K562 (cell line): ENCODE measurements around the gene FBXO46. TPM values are rescaled to one million over a fixed set of nuclear protein-coding genes. Genes with fewer than 3 reads are reported as not detected.

Experiments used
- ATAC-seq: fragments of 200-7000 bp; cut with Tn5 transposase; 3 replicates; pipeline ENCODE4 v1.9.1; 2020; ENCODE audit warnings: moderate library complexity
- BruUV-seq: library from RNA; stranded (reverse); fragments of 400-500 nt; replicated peaks from 2 replicates; lab custom pipeline; 2021; lab: Mats Ljungman, UMichigan
- CTCF ChIA-PET: fragments of 300-600 bp; formaldehyde crosslinking; extraction: SDS; loops from one replicate; lab custom pipeline; 2021; ENCODE audit warnings: low intra/inter-chr PET ratio; lab: Yijun Ruan, JAX
- POLR2A ChIA-PET: fragments of 300-600, 350-650 bp; sonication (Branson Sonifier 250); formaldehyde crosslinking; extraction: SDS; loops from one replicate; lab custom pipeline; 2021; ENCODE audit warnings: antibody characterized with exemption, inconsistent platforms; lab: Yijun Ruan, JAX
- DNase-seq, 4 experiments: peaks; one replicate each; pipeline versions ENCODE4 v3.0.0 to v3.0.0-alpha.2; 2011 to 2018; ENCODE audit warnings: low spot score in 3 of 4, mixed read lengths in 3 of 4; ENCODE audit errors: extremely low read depth in 1 of 4
- FAIRE-seq: peaks from 2 replicates; lab custom pipeline; 2011; peaks lifted over from hg19 to GRCh38; lab: Jason Lieb, UNC
- H2AFZ ChIP-seq: 2 replicates; pipeline ENCODE4 v1.6.0; 2011; ENCODE audit warnings: low read depth, low read length, control low read depth, inconsistent platforms
- H3K27ac ChIP-seq: fragments of 200-600 bp; 3 replicates; pipeline ENCODE4 v1.8.0; 2011; ENCODE audit warnings: low read depth, mild to moderate bottlenecking, control low read depth, inconsistent platforms, low read length, moderate library complexity, mixed read lengths; ENCODE audit errors: extremely low read depth
- H3K27me3 ChIP-seq, 2 experiments: fragments of 300-600 bp in 1 of 2; 2 replicates in 1 of 2; 3 replicates in 1 of 2; pipeline versions ENCODE4 v1.6.0 to v1.8.0; 2011; ENCODE audit warnings: inconsistent platforms in 2 of 2, low read length in 2 of 2, mild to moderate bottlenecking in 1 of 2, mixed read lengths in 1 of 2, moderate library complexity in 1 of 2; ENCODE audit not compliant: control insufficient read depth in 2 of 2, insufficient read depth in 2 of 2
- H3K36me3 ChIP-seq: fragments of 300-600 bp; 3 replicates; pipeline ENCODE4 v1.8.0; 2011; ENCODE audit warnings: mild to moderate bottlenecking, low read length, inconsistent platforms; ENCODE audit not compliant: control insufficient read depth, insufficient read depth
- H3K4me1 ChIP-seq, 2 experiments: fragments of 200-600 bp in 1 of 2; replicated peaks in 1 of 2; 2 replicates in 1 of 2; 3 replicates in 1 of 2; pipeline versions ENCODE4 v1.5.1 to v1.8.0; 2011; ENCODE audit warnings: inconsistent platforms in 2 of 2, low read length in 2 of 2, mild to moderate bottlenecking in 1 of 2, mixed read lengths in 1 of 2, moderate library complexity in 1 of 2; ENCODE audit not compliant: control insufficient read depth in 2 of 2, insufficient read depth in 2 of 2
- H3K4me2 ChIP-seq: 2 replicates; pipeline ENCODE4 v1.6.1; 2011; ENCODE audit warnings: low read length, control low read depth, inconsistent platforms, mixed read lengths; ENCODE audit not compliant: insufficient read depth
- H3K4me3 ChIP-seq: fragments of 200-600 bp; sonication (generic), shearing (Covaris generic); 2 replicates; pipeline ENCODE4 v1.5.1; 2016; ENCODE audit warnings: control low read depth, inconsistent platforms
- H3K79me2 ChIP-seq: fragments of 200-600 bp; 3 replicates; pipeline ENCODE4 v1.8.0; 2011; ENCODE audit warnings: low read length, inconsistent platforms; ENCODE audit not compliant: control insufficient read depth, insufficient read depth
- H3K9ac ChIP-seq, 2 experiments: 2 replicates each; pipeline versions ENCODE4 v1.6.0 to v1.6.1; 2011; ENCODE audit warnings: low read depth in 2 of 2, low read length in 2 of 2, control low read depth in 1 of 2, inconsistent platforms in 1 of 2, mild to moderate bottlenecking in 1 of 2, mixed read lengths in 1 of 2; ENCODE audit not compliant: insufficient read depth in 1 of 2
- H3K9me1 ChIP-seq: one replicate; pipeline ENCODE4 v1.6.0; 2011; ENCODE audit warnings: inconsistent platforms, mild to moderate bottlenecking, low read length, moderate library complexity; ENCODE audit not compliant: control insufficient read depth, insufficient read depth
- H3K9me3 ChIP-seq: replicated peaks from 2 replicates; pipeline ENCODE4 v1.5.1; 2011; ENCODE audit warnings: low read depth, low read length, inconsistent platforms; ENCODE audit not compliant: control insufficient read depth, insufficient read depth
- H4K20me1 ChIP-seq: replicated peaks from 2 replicates; pipeline ENCODE4 v1.6.1; 2011; ENCODE audit warnings: low read length, inconsistent platforms, mixed read lengths; ENCODE audit not compliant: control insufficient read depth, insufficient read depth
- CBFA2T2 ChIP-seq: fragments of 450-650 bp; conservative IDR thresholded peaks from 2 replicates; pipeline ENCODE4 v1.6.1; 2017; ENCODE audit warnings: mild to moderate bottlenecking
- ELK1 ChIP-seq: sonication (generic); formaldehyde crosslinking; IDR thresholded peaks from 2 replicates; pipeline ENCODE4 v1.8.1; 2022; ENCODE audit warnings: missing genetic modification reagents
- FOSL1 ChIP-seq: fragments of 200-800 bp; sonication (Bioruptor generic); conservative IDR thresholded peaks from 2 replicates; pipeline ENCODE4 v1.6.1; 2016; ENCODE audit warnings: missing genetic modification characterization, missing compliant biosample characterization
- GMEB1 ChIP-seq: fragments of 250-450 bp; sonication (Bioruptor Pico); IDR thresholded peaks from 2 replicates; pipeline ENCODE4 v1.4.0; 2020; ENCODE audit warnings: mild to moderate bottlenecking
- MCM3 ChIP-seq: fragments of 450-650 bp; IDR thresholded peaks from 2 replicates; pipeline ENCODE4 v1.6.1; 2016
- PURB ChIP-seq: sonication (generic); formaldehyde crosslinking; IDR thresholded peaks from 2 replicates; pipeline ENCODE4 v1.9.0; 2021; ENCODE audit warnings: low read depth, mild to moderate bottlenecking, missing genetic modification reagents
- USF2 ChIP-seq: sonication (generic); formaldehyde crosslinking; IDR thresholded peaks from 2 replicates; pipeline ENCODE4 v1.5.0; 2020; ENCODE audit warnings: missing genetic modification reagents
- VEZF1 ChIP-seq: fragments of 200-800 bp; sonication (Bioruptor generic); IDR thresholded peaks from 2 replicates; pipeline ENCODE4 v1.6.1; 2017; ENCODE audit warnings: missing genetic modification characterization, missing compliant biosample characterization
- WGBS: fragments of 100-300 bp; shearing (Covaris generic); methylation state at CpG from one replicate; pipeline ENCODE4 v1.1.6; 2016; ENCODE audit warnings: low coverage, mixed read lengths; ENCODE audit not compliant: insufficient coverage; ENCODE audit errors: missing lambda C conversion rate; 5-methylcytosine and 5-hydroxymethylcytosine counted together
- in situ Hi-C: fragments of 300-500 bp; cut with MboI; formaldehyde crosslinking; loops from 4 replicates; pipeline ENCODE4 v1.15.0; 2018; ENCODE audit warnings: inconsistent platforms, mixed read lengths
- intact Hi-C: fragments of 100-400 bp; cut with micrococcal nuclease; formaldehyde crosslinking; loops from 2 replicates; pipeline ENCODE4 v1.14.2; 2022
- polyA plus RNA-seq, 8 experiments: library from polyadenylated mRNA; depleted of rRNA in 4 of 8; stranded (reverse) in 5 of 8; unstranded in 3 of 8; fragments of >200 nt; fragmentation: Nextera tagmentation in 2 of 8; fragmentation: Illumina TruSeq in 1 of 8; extraction: Ambion mirVana in 2 of 8; extraction: Trizol in 1 of 8; gene quantifications; 2 replicates each; pipeline versions ENCODE4 v1.2.1 to v1.2.3, GENCODE V29; 2011 to 2014; ENCODE audit warnings: inconsistent platforms in 1 of 8, missing spikeins in 1 of 8
- total RNA-seq, 7 experiments: library from RNA; depleted of rRNA in 6 of 7; stranded (reverse); fragments of >200 nt in 6 of 7; fragmentation: Illumina TruSeq in 2 of 7; extraction: Trizol in 2 of 7; gene quantifications; 2 replicates each; pipeline versions ENCODE4 v1.2.1 to v1.2.3, GENCODE V29; 2011 to 2021; ENCODE audit warnings: low replicate concordance in 1 of 7

FBXO46 gene
- total and polyA plus RNA-seq, 9 of the 15 experiments (the other 6 are each of a cell fraction or from before 2014, with no cell fraction given), result 1.5 to 36.1 (median 7.3) TPM

GRCh38 chr19:45674946-45675345 lies 55.8 kb downstream of the FBXO46 start:
- DNase-seq (no peak), ATAC-seq (no peak), FAIRE-seq (no peak)
- peaks cover 3% of the 10 kb centered on the region; the same call in 1 of the 2 replicates for H4K20me1 ChIP-seq
- TF ChIP-seq GMEB1 (CRISPR knock-in tag), result no peak
- no peak for TF ChIP-seq VEZF1 (CRISPR knock-in tag)
- no peak for TF ChIP-seq MCM3
- no peak for TF ChIP-seq ELK1 (CRISPR knock-in tag)
- TF ChIP-seq FOSL1, result no peak
- no peak for TF ChIP-seq CBFA2T2
- TF ChIP-seq PURB (CRISPR knock-in tag), result no peak
- TF ChIP-seq USF2 (CRISPR knock-in tag), result no peak
- POLR2A ChIA-PET, result no interaction called here
- no TSS peak for BruUV-seq
- in situ Hi-C loops, result no loop called here
- no peaks in the 10 kb centered on the region for H3K9me3 ChIP-seq
- H3K9me1 ChIP-seq, result no peaks in the 10 kb centered on the region
- no peak overlapping the region for H3K27ac ChIP-seq
- no peak overlapping the region for H3K9ac ChIP-seq
- 87% methylated on average over 7 of the region's 7 CpGs for WGBS
- H3K27me3 ChIP-seq, result no peaks in the 10 kb centered on the region
- H3K36me3 ChIP-seq, result peaks cover 54% of the 10 kb centered on the region
- H3K4me3 ChIP-seq, result no peak overlapping the region
- peaks cover 9 to 29% of the 10 kb centered on the region in 2 experiments; a peak in 4 of 5 replicates for H3K4me1 ChIP-seq
- H3K4me2 ChIP-seq, result no peak overlapping the region
- intact Hi-C loops, result no loop called here
- CTCF ChIA-PET, result no interaction called here
- H3K79me2 ChIP-seq, result peaks cover 13% of the 10 kb centered on the region
- H2AFZ ChIP-seq, result no peak overlapping the region
